ENCODE measurements around the gene EXT2.

DNA sequence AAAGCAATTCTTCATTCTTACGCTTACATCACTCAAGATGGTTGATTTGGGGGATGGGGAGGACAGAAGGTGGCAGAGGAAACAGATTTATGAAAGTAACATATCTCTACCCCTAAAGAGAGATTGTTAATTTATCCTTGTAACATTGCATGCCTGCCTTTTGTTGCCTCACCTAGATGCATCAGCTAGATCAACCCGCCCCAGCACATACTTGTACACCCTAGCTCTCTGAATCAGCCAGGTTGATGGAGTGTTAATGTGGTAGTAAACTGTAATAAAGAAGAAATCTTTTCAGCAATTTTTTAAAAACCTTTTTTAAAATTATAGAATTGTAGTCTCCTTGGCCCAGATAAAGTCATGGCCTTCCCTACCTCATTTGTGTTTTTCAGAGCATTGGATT lies 51.5 kb downstream of the EXT2 start:
- TF ChIP-seq CTCF (IDR thresholded peaks at IDR 0.05) = no peak
- TF ChIP-seq POLR2A (IDR thresholded peaks at IDR 0.05) = no peak
